ENCODE data around the gene HSPA12B. TPM values are rescaled to one million over a fixed set of nuclear protein-coding genes. Genes with fewer than 3 reads are reported as not detected.

HSPA12B gene
- total RNA-seq, 4 donors from 2014 or later, result 0.64 to 4.6 (median 1.8) TPM

- TF ChIP-seq, protein P1, sequence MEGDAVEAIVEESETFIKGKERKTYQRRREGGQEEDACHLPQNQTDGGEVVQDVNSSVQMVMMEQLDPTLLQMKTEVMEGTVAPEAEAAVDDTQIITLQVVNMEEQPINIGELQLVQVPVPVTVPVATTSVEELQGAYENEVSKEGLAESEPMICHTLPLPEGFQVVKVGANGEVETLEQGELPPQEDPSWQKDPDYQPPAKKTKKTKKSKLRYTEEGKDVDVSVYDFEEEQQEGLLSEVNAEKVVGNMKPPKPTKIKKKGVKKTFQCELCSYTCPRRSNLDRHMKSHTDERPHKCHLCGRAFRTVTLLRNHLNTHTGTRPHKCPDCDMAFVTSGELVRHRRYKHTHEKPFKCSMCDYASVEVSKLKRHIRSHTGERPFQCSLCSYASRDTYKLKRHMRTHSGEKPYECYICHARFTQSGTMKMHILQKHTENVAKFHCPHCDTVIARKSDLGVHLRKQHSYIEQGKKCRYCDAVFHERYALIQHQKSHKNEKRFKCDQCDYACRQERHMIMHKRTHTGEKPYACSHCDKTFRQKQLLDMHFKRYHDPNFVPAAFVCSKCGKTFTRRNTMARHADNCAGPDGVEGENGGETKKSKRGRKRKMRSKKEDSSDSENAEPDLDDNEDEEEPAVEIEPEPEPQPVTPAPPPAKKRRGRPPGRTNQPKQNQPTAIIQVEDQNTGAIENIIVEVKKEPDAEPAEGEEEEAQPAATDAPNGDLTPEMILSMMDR (IDR thresholded peaks at IDR 0.05), result no peak
- no peak for TF ChIP-seq POLR2A (IDR thresholded peaks at IDR 0.05)
- no peaks in the 10 kb centered on the region for H3K9me3 ChIP-seq
- H3K36me3 ChIP-seq, result peaks cover 0 to 12% (median 0%) of the 10 kb centered on the region in 3 donors
- intact Hi-C loops (cut with DNase I), result no loop called here
- no peak for DNase-seq
- H3K4me1 ChIP-seq, result peaks cover 0 to 38% (median 6%) of the 10 kb centered on the region in 3 donors
- 88 to 91% methylated on average over 2 of the region's 2 CpGs for WGBS, 2 donors
- H3K27me3 ChIP-seq, result peaks cover 0 to 29% (median 0%) of the 10 kb centered on the region in 4 donors
- H3K4me3 ChIP-seq, result no peak overlapping the region
- H3K27ac ChIP-seq, result no peak overlapping the region
Observed at GRCh38 chr20:3743251-3743650, 10.8 kb downstream of the HSPA12B start.

DNA sequence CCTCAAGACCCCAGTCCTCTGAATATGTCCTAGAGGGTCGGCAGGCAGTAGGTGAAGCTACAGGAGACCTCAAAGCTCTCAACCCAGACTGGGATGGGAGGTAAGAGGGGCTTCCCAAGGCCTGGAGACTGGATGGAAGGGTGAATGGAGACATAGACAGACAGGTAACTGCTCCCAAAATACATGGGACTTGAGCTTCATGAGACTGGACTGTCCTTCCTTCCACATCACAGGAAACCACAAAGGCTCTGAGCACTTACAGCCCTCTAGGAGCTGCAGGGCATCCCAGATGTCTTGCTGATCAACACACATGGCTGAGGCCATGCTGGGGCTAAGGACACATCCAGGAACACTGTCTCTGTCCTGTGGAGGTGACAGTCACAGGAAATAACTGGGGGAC is 11.6 kb downstream of the HSPA12B start:
- DNase-seq, result no peak
- no peak overlapping the region for H3K4me3 ChIP-seq
- H3K9me3 ChIP-seq, result no peaks in the 10 kb centered on the region
- H3K27ac ChIP-seq, result no peak overlapping the region
- peaks cover 0 to 14% (median 0%) of the 10 kb centered on the region in 3 donors for H3K36me3 ChIP-seq
- peaks cover 0 to 37% (median 0%) of the 10 kb centered on the region in 4 donors for H3K27me3 ChIP-seq
- 73 to 86% methylated on average over 1 of the region's 1 CpG for WGBS, 2 donors
- intact Hi-C loops (cut with DNase I), result no loop called here
- TF ChIP-seq POLR2A (IDR thresholded peaks at IDR 0.05), result no peak
- TF ChIP-seq, protein P1 (IDR thresholded peaks at IDR 0.05), result no peak
- H3K4me1 ChIP-seq, result peaks cover 0 to 30% (median 4%) of the 10 kb centered on the region in 3 donors

GRCh38 chr20:3744806-3745685 is 12.6 kb downstream of the HSPA12B start:
- intact Hi-C loops (cut with DNase I), result no loop called here
- no peak for DNase-seq
- peak overlapping the region in 1 of 4 donors; percentile 37 for H3K4me3 ChIP-seq
- WGBS, 2 donors, result 30 to 54% methylated on average over 23 to 25 of the region's 45 CpGs
- H3K9me3 ChIP-seq, result no peaks in the 10 kb centered on the region
- H3K27me3 ChIP-seq, result peaks cover 0 to 47% (median 0%) of the 10 kb centered on the region in 4 donors
- H3K36me3 ChIP-seq, result peaks cover 0 to 20% (median 0%) of the 10 kb centered on the region in 3 donors
- no peak overlapping the region for H3K27ac ChIP-seq
- peaks cover 0 to 30% (median 9%) of the 10 kb centered on the region in 3 donors for H3K4me1 ChIP-seq
- TF ChIP-seq POLR2A (IDR thresholded peaks at IDR 0.05), result no peak
- TF ChIP-seq, protein P1 (IDR thresholded peaks at IDR 0.05), result no peak

DNA sequence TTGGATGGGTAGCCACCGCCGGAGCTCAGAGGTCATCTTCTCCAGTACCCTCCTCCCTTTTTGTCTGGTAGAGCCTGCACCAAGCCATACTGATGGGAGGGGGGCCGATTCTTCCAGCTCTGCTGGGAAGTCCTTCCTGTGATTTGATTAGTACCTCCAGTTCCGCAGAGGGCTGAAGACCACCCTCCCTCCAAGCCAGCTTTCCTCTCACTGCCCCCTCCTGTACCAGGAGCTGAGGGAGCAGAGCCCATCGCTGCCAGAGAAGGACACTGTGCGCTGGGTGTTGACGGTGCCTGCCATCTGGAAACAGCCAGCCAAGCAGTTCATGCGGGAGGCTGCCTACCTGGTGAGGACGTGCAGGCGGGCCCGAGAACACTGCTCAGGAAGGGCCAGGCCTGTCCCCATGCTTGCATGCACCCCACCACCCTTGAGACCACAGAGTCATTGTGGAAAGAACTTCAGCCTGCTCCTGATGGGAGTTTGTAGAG is 13.2 kb downstream of the HSPA12B start:
- WGBS, 2 donors, result 60 to 76% methylated on average over 3 to 6 of the region's 11 CpGs
- DNase-seq, result no peak
- Histone ChIP-seq H3K36me3 (peaks cover 0 to 26% (median 0%) of the 10 kb centered on the region in 3 donors), H3K4me1 (peaks cover 0 to 29% (median 9%) of the 10 kb centered on the region in 3 donors), H3K9me3 (no peaks in the 10 kb centered on the region), H3K4me3 (no peak overlapping the region), H3K27ac (no peak overlapping the region), H3K27me3 (peaks cover 0 to 54% (median 0%) of the 10 kb centered on the region in 4 donors)
- intact Hi-C loops (cut with DNase I), result no loop called here
- TF ChIP-seq POLR2A (IDR thresholded peaks at IDR 0.05), result no peak
- TF ChIP-seq, protein P1 (IDR thresholded peaks at IDR 0.05), result no peak

DNA sequence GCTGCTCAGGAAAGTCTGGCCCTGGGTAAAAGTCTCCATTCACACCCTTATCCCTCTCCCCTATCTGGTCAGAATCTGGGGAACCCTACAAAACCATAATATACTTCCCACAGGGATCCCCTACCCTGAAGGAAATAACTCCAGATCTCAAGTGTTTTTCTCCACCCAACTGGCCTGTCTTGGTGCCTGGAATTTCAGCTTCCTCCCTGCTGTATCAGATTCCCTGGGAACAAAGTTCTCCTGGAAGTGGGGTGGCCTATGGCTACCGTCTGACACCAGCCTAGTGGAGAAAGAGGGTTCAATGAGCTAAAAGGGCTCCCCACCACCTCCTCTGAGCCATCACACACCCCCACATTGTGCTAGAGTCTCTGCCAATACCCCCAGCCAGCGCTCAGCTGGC is 15.0 kb downstream of the HSPA12B start:
- 88% methylated on average over 2 of the region's 2 CpGs; no CpG with 5 or more reads in 1 of the 2 donors for WGBS, 2 donors
- peaks cover 0 to 37% (median 0%) of the 10 kb centered on the region in 3 donors for H3K36me3 ChIP-seq

More for the DNA sequence above, 15.0 kb downstream of the HSPA12B start:
- Histone ChIP-seq H3K4me1 (peaks cover 4 to 43% (median 9%) of the 10 kb centered on the region in 3 donors), H3K4me3 (no peak overlapping the region), H3K27me3 (peaks cover 0 to 61% (median 0%) of the 10 kb centered on the region in 4 donors), H3K9me3 (no peaks in the 10 kb centered on the region), H3K27ac (no peak overlapping the region)
- no peak for TF ChIP-seq POLR2A (IDR thresholded peaks at IDR 0.05)
- TF ChIP-seq, protein P1 (IDR thresholded peaks at IDR 0.05), result no peak
- intact Hi-C loops (cut with DNase I), result no loop called here
- no peak for DNase-seq

All from esophagus squamous epithelium (tissue), 5 donors.